Hematopoietic multipotent progenitor cell treated with erythropoietin and hydrocortisone succinate and interleukin-3 and kit ligand, for 8 days (in vitro differentiated cells): Measurements from ENCODE around the gene NFIX.

Experiments
- DNase-seq: peaks from one replicate; pipeline ENCODE4 v3.0.0-alpha.2; 2015

Gene NFIX

DNA sequence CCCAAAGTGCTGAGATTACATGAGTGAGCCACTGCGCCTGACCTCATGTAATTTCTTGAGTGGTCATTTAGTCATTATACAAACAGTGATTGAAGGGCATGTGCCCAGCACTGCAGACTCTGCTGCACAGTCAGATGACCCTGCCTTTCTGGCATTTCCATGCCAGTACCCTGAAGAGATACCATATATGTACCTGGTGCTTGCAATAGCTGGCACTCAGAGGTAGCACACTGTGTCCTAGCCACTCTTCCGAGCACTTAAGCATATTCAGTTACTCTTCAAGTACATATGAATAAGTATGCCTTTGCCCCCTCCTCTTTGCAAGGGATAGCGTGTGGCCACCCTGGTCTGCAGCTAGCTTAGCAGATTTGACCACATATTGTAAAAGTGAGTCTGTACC lies 139.4 kb downstream of the NFIX start:
- DNase-seq: no peak

- no peak for DNase-seq
Observed at GRCh38 chr19:13135068-13136062, 140.1 kb downstream of the NFIX start.

DNA sequence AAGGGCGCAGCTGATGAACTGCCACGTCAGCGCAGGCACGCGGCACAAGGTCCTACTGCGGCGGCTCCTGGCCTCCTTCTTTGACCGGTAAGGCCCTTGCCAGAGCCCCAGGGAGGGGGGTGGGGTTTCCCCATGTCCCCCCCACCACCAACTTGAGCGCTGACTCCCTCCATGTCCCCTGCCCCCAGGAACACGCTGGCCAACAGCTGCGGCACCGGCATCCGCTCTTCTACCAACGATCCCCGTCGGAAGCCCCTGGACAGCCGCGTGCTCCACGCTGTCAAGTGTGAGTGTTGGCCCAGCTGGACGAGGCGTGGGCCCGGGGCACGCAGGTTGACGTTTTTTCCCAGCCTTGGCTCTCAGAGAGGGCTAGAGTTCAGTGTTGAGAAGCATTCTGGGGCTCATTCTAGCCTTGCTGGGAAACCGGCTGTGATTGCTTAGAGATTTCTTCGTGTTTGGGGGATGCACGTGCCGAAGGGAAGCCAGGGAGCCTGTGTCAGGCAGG lies 142.1 kb downstream of the NFIX start:
- DNase-seq: no peak

DNA sequence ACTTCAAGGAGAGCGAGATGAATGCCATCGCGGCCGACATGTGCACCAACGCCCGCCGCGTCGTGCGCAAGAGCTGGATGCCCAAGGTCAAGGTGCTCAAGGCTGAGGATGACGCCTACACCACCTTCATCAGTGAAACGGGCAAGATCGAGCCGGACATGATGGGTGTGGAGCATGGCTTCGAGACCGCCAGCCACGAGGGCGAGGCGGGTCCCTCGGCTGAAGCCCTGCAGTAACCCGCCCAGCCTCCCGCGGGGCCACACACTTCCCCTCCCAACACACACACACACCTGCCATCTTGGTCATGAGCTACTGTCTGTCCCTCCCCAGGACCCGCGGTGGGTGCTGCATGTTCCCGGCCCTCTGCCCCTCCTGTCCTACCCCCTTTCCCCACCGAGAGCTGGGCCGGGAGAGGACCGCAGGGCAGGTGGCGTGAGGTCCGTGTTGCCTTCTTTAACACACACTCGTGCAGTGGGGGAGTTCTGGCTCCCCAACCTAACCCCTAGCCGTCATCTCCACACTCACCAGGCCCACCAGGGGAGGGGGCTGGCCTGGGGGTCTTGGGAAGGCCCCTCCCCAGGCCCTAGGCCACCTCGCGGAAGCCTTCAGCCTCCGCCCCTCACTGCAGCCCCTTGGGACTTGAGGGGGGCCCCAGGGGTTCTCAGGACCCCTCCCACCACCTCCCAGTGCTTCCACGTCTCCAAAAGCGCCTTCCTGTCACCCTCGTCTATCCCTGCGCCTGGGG lies 143.1 kb downstream of the NFIX start:
- DNase-seq: no peak

DNA sequence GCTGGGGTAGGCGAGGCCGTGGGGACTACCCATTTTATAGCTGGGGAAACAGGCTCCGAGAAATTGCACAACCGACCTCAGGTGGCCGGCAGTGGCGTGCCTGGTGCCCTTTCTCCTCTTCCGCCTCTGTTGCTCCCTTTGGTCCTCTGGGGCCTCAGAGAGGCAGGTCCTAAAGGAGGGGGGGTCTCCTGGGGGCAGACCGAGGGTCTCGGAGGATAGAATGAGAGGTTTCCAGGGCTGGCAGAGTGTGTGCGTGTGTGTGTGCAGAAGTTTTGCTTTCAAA lies 143.6 kb downstream of the NFIX start:
- DNase-seq: no peak

- DNase-seq: no peak
Observed at GRCh38 chr19:13139633-13140311, 144.5 kb downstream of the NFIX start.

GRCh38 chr19:13146763-13147563 lies 151.7 kb downstream of the NFIX start:
- peak; percentile 70 for DNase-seq
